Measurements from ENCODE around the gene SHISA5. TPM values are rescaled to one million over a fixed set of nuclear protein-coding genes. Genes with fewer than 3 reads are reported as not detected.

Gene SHISA5
- total and polyA plus RNA-seq, 3 donors from 2014 or later = 101 to 146 (median 117) TPM

GRCh38 chr3:48478626-48479555 lies 25.1 kb downstream of the SHISA5 start:
- 85 to 93% methylated on average over 17 to 19 of the region's 19 CpGs for WGBS, 2 donors
- H3K27ac ChIP-seq = no peak overlapping the region
- intact Hi-C loops (cut with DNase I; ENCODE audit: low total_unique reads) = no loop called here

GRCh38 chr3:48477959-48478520 lies 25.9 kb downstream of the SHISA5 start:
- Histone ChIP-seq H3K36me3 (ENCODE audit: low read depth, missing control alignments) (no peaks in the 10 kb centered on the region), H3K4me3 (no peak overlapping the region), H3K9me3 (no peaks in the 10 kb centered on the region), H3K27ac (no peak overlapping the region), H3K4me1 (peaks cover 5% of the 10 kb centered on the region), H3K27me3 (no peaks in the 10 kb centered on the region)
- 86 to 90% methylated on average over 7 to 9 of the region's 9 CpGs for WGBS, 2 donors
- intact Hi-C loops (cut with DNase I; ENCODE audit: low total_unique reads) = no loop called here
- no peak for DNase-seq
- no peak for TF ChIP-seq POLR2A (IDR thresholded peaks at IDR 0.05)
- TF ChIP-seq CTCF (IDR thresholded peaks at IDR 0.05) = no peak

More at GRCh38 chr3:48478626-48479555, 25.1 kb downstream of the SHISA5 start:
- no peaks in the 10 kb centered on the region for H3K4me1 ChIP-seq
- H3K27me3 ChIP-seq = no peaks in the 10 kb centered on the region
- no peak for DNase-seq
- H3K4me3 ChIP-seq = no peak overlapping the region
- H3K36me3 ChIP-seq (ENCODE audit: low read depth, missing control alignments) = no peaks in the 10 kb centered on the region
- H3K9me3 ChIP-seq = no peaks in the 10 kb centered on the region
- no peak for TF ChIP-seq POLR2A (IDR thresholded peaks at IDR 0.05)
- no peak for TF ChIP-seq CTCF (IDR thresholded peaks at IDR 0.05)

- WGBS, 2 donors = 85 to 91% methylated on average over 9 of the region's 9 CpGs
- no peak for TF ChIP-seq CTCF (IDR thresholded peaks at IDR 0.05)
- no peak for TF ChIP-seq POLR2A (IDR thresholded peaks at IDR 0.05)
Observed at GRCh38 chr3:48476426-48477053, 27.4 kb downstream of the SHISA5 start.

GRCh38 chr3:48475188-48475587 lies 28.8 kb downstream of the SHISA5 start:
- Histone ChIP-seq H3K27ac (no peak overlapping the region), H3K4me3 (no peak overlapping the region), H3K36me3 (ENCODE audit: low read depth, missing control alignments) (no peaks in the 10 kb centered on the region), H3K27me3 (no peaks in the 10 kb centered on the region), H3K9me3 (no peaks in the 10 kb centered on the region), H3K4me1 (peaks cover 19% of the 10 kb centered on the region)
- WGBS, 2 donors = 85% methylated on average over 7 to 11 of the region's 11 CpGs
- intact Hi-C loops (cut with DNase I; ENCODE audit: low total_unique reads) = no loop called here
- TF ChIP-seq POLR2A (IDR thresholded peaks at IDR 0.05) = no peak
- TF ChIP-seq CTCF (IDR thresholded peaks at IDR 0.05) = no peak
- no peak for DNase-seq

More at GRCh38 chr3:48476426-48477053, 27.4 kb downstream of the SHISA5 start:
- no peaks in the 10 kb centered on the region for H3K36me3 ChIP-seq (ENCODE audit: low read depth, missing control alignments)
- DNase-seq = no peak
- H3K9me3 ChIP-seq = no peaks in the 10 kb centered on the region
- peaks cover 14% of the 10 kb centered on the region for H3K4me1 ChIP-seq
- no peak overlapping the region for H3K4me3 ChIP-seq
- no peaks in the 10 kb centered on the region for H3K27me3 ChIP-seq
- no peak overlapping the region for H3K27ac ChIP-seq
- intact Hi-C loops (cut with DNase I; ENCODE audit: low total_unique reads) = no loop called here

All from testis (tissue), 3 donors.